NCI-H2227 (cell line): ENCODE measurements around the gene ZNF43.
"Not testable (repeated sequence)": the region's sequence is repeated elsewhere in the genome, so short reads cannot be mapped to it uniquely, and the experiment has no call there.

Source experiments
- DNase-seq: peaks from one replicate; lab custom pipeline; 2025; ENCODE audit not compliant: unreplicated experiment; lab: John Stamatoyannopoulos, UW

Gene ZNF43

DNA sequence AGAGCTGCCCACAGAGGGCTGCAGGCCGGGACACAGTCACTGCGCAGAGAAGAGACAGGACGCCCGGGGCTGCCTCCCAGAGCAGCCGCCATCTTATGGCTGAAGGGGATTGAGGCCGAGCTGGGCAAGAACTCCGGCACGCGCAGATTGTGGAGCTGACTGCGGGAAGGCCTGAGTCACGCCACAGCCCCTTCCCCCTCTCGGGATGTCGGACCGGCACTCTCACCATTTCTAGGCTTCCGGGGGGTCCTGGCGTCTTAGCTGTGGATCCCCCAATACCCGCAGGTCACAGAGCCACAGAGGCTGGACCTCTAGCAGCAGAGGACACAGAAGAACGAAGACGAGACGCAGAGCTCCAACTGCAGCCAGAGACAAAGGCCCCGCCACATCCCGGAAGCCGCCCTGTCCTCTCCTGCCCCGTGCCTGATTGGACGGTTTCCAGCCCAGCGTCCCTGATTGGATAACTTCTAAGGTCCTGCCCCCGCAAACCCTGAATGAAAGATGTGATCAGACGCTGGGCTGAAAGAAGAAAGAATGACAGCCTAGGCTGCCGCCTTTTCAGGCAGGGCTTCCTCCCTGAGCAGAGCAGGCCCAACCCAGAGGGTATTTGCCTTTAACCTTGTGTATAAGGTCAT, at the start of gene ZNF43:
Gene ZNF43, minus strand, starts transcription at position 373 of the 635 bp plus-strand sequence. Its CDS starts 144 bp downstream, at position 229.
- no peak for DNase-seq

DNA sequence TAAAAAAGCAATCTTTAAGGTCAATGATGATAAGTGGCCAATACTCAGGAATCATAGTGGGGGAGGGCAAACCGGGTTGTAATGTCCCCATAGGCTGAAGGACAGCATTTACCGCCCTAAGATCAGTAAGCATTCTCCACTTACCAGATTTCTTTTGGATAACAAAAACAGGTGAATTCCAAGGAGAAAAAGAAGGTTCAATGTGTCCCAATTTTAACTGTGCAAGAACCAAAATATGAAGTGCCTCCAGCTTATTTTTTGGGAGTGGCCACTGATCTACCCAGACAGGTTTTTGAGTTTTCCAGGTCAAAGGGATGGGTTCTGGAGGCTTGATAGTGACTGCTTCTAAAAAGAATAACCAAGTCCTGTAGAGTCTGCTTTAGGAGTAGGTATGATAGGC, 49.5 kb upstream of the ZNF43 start:
- not testable (repeated sequence) for DNase-seq

DNA sequence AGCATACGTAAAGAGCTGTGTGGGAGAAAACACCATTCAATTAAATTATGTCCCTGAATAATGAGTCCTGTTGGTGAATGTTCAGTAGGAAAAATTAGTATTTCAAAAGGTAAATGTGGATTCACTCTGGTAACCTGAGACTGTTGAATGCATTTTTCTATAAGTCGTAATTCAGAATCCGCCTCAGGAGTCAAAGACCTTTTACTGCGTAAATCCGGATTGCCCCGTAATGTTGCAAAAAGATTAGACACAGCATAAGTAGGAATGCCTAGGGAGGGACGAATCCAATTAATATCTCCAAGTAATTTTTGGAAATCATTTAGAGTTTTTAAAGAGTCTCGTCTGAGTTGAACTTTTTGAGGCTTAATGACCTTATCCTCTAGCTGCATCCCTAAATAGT, 48.8 kb upstream of the ZNF43 start:
- DNase-seq = not testable (repeated sequence)

DNA sequence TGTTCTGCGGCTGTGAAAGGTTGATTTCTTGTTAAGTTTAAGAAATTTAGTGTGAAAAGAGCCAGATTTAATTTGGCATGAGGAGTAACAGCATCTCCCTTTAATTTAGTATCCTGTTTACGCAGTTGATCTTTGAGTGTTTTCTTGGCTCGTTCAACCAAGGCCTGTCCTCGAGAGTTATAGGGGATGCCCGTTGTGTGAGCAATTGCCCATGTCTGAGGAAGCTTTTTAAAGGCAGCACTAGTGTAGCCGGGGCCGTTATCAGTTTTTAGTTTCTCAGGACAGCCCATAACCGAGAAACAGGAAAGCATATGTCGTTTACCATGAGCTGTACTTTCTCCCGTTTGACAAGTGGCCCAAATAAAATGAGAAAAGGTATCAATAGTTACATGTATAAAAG, 47.5 kb upstream of the ZNF43 start:
- no peak for DNase-seq

DNA sequence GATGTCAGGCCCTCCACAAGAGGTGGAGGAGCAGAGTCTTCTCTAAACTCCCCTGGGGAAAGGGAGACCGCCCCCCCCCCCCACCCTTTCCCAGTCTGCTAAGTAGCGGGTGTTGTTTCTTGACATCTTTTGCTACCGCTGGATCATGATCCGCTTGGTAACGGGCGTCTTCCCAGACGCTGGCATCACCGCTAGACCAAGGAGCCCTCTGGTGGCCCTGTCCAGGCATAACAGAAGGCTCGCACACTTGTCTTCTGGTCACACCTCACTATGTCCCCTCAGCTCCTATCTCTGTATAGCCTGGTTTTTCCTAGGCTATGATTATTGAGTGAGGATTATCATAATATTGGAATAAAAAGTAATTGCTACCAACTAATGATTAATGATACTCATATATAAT, 44.8 kb upstream of the ZNF43 start:
- DNase-seq = not testable (repeated sequence)

DNA sequence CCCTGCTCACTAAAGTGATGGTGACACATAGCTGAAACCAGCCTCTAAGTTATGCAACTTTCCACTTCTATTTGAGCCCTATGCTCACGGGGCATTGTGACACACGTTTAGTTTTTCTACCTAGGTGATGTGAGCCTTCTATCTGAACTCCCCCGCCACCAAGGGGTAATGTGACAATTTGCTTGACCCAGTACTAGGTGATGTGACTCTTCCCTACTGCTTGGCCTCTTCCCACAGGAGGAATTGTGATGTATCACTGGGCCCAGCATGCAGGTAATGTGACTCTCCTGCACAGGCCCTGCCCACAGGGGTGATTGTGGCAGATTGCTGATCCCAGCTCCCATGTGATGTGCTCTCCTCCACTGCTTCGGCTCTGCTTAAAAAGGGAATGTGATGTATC, 42.7 kb upstream of the ZNF43 start:
- DNase-seq = no peak

DNA sequence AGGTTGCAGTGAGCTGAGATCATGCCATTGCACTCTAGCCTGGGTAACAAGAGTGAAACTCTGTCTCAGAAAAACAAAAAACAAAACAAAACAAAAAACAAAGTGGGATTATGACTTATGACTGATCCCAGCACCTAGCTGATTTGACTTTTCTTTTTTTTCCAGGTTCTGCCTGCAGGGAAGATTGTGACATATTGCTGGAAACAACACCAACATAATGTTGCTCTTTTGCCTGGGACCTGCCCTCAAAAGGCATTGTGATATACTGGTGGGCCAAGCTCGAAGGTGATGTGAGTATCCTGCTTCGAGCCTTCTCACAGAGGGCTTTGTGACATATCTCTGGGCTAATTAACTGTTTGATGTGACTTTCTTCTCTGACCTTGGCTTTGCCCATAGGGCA, 42.0 kb upstream of the ZNF43 start:
- no peak for DNase-seq

DNA sequence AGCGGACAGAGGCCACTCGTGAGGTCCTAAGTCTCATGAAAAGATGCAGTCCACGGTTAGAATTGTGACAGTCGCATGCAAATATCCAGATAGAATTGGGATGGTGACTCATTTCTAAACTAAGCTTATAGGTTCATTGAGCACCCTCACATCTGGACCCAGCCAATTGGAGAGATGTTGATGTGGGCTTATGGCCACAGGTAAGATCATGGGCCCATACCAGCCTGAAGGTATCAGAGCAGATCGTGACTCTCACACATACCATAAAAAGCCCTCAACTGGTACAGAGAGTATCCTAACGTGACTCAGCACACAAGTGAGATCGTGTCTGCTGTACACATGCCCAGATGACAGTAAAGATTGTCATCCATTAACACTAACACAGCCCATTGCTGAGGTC, 40.6 kb upstream of the ZNF43 start:
- not testable (repeated sequence) for DNase-seq

DNA sequence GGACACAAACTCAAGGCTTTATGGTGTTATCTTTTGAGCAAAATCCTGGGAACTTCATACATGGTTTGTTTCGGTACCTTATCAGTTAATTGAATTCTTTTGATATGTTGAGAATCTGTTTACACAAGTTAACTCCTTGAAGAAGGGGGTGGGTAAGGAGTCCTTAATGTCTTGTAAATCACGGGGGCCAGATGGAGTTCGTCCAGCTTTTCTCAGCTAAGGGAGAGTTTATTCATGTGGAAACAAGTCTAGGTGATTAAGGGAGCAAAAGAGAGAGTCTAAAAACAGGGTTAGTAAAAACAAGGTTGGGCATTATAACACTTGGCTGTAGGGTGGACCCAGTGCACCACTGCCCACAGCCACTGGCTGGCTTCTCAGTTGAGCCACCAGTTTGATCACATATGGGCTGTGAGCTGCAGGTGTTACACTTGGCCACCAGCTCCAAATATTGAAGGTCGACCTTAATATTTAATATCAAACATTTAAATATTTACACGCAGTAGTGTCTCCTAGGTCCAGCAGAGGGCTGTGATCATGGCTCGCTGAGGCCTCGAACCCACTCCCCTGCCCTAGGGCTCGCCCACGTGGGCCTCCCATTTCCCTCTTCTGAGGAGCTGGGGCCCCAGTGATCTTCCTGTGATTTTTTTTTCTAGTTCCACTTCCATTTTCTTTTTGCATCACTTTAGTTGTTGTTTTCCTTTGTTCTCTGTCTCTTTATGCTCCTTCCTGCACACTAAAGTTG, 21.0 kb upstream of the ZNF43 start:
- DNase-seq = no peak

DNA sequence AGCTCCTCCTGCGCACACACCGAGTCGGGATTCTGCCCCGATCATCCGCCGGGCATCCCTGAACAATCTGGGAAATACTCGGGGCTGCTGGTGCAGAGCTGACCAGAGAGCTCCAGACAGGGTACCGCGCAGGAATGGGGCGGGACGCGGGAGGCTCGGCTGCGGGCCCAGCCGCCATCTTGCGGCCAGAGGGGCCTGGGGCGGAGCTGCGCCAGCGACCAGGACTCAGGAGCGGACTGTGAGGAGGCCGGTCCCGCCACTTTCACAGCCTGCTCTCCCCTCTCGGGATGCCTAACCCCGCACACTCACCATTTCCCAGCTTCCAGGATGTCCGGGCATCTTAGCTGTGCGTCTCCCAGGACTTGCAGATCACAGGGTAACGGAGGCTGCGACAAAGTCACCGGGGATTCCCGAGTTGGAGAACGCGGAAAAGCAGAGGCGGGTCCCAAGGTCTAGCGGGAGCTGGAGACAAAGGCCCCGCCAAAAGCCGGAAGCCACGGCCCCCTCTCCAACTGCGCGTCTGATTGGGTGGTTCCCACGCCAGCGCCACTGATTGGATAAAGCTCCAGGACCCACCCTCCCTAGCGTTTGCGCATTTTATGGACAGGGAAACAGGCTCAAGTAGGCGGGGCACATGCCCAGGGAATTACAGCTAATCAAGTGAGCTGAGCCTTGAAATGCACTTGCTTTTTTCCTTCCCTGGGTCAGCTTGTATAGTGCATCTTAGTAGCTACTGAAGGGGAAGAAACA, 15.8 kb upstream of the ZNF43 start:
- DNase-seq = peak; percentile 94

DNA sequence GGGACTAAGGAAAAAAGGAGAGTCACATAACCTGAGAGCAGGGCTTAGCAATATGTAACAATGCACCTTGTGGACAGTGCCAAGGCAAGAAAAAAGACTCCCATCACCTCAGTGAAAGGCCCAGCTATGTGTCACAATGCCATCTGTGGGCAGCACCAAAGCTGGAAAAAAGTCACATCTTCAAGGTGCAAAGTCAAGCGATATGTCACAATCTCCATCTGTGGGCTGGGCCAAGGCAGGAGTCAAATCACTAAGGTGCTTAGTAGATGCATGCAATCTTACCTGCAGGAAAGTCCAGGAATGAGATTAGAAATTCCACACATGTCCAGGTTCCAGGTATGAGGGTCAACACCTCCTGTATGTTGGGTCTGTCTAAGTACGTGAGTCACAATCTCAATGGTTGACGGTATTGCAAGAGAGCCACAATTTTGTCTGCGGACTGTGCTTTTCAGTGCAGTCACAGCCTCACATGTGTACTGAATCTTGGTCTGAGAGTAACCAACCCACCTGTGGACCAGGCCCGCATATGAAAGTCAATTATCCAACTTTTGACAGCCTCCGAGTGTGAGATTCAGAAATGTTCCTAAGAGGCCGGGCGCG, 14.8 kb upstream of the ZNF43 start:
- peak; percentile 0 for DNase-seq

DNA sequence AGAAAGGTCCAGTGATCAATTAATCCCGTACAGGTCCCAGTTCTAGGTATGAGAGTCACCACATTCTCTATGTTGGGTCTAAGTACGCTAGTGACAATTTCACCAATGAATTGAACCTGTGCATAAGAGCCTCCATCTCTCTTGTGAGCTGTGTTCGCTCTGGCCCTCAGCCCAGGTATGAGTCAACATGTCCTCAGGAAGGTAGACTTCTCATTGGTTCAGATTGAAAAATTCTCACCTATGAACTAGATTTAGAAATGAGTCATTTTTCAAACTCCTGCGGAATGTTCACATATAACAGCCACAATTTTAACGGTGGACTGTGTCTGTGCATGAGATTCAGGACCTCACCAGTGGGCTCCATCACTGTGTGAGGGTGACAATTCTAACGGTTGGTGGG, 12.7 kb upstream of the ZNF43 start:
- DNase-seq = no peak

DNA sequence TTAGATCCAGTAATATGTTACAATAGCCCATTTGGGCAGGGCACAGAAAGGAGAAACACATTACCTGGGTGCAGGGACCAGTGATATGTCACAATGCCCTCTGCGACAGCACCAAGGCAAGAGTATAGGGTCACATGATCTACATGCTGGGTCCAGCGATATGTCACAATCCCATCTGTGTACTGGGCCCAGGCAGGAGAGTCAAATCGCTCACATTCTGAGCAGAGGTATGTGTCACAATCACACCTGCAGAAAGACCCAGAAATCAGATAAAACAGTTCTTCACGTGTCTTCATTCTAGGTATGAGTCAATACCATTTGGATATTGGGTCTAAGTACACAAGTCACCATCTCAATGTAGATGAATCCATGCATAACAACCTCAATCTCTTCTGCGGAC, 7.1 kb upstream of the ZNF43 start:
- DNase-seq = no peak

DNA sequence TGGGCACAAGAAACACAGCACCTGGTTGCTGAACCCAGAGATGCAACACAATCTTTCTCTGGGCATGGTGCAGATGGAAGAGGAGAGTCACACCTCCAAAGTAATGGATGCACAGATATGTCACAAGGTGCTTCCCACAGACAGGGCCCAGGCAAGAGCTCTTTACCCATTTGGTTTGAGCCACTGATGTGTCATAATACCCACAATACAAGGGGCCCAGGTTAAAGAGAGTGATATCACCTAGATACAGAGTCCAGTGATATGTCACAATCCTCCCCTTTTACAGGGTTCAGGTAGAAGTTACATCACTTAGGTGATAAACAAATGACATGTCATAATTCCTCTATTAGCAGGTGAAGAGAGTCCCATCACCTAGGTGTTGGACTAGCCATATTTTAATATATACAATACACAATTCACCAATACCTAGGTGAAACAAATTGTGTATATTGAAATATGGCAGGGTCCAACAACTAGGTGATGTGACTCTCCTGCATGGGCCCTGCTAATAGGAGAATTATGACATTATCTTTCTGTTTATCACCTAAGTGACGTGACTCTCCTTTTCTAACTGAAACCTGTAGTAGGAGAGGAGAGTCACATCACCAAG, 5.6 kb upstream of the ZNF43 start:
- DNase-seq = no peak

DNA sequence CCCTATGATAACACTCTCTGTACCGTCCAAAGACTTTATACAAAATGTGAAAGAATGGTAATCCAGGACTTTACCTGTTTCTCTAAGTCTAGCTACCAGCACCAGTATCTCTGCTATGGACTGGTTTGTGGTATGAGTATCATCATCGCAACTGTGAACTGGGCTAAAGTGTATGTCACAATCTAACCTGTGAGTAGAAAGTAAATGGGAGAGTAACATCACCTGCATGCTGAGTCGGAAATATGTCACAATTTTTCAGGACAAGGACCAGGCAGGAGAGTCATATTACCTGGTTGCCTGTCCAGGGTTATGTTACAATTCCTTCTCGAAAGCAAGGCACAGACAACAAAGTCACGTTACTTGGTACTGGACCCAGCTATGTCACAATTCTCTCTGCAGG, 5.1 kb upstream of the ZNF43 start:
- DNase-seq = no peak

DNA sequence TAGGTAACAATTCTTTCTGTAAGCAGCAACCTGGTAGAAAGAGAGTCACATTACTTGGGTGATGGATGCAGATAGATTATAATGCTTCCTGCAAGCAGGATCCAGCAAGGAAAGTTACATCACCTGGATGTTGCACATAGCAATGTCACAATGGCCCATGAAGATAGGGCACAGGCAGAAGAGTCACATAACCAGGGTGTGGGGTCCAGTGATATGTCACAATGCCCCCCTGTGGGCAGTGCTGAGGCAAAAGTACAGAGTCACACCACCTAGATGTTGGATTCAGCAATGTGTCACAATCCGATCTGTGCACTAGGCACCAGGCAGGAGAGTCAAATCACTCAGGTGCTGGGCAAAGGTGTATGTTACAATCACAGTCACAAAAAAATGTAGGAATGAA, 4.0 kb upstream of the ZNF43 start:
- DNase-seq = no peak

DNA sequence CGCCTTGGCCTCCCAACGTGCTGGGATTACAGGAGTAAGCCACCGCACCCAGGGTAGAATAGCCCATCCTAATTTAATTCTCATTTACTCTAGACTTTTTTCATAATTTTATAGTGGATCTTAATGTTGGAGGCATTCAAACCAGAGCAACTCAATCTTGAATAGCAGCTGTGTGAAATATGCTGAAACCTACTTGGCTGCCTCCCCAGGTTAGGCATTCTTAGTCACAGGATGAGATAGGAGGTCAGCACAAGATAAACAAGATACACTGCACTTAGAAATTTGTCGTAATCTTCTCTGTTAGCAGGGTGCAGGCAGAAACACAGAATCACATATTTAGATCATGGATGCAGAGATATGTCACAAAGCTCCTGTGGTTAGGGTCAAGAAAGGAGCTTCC, 2.7 kb upstream of the ZNF43 start:
- no peak for DNase-seq

DNA sequence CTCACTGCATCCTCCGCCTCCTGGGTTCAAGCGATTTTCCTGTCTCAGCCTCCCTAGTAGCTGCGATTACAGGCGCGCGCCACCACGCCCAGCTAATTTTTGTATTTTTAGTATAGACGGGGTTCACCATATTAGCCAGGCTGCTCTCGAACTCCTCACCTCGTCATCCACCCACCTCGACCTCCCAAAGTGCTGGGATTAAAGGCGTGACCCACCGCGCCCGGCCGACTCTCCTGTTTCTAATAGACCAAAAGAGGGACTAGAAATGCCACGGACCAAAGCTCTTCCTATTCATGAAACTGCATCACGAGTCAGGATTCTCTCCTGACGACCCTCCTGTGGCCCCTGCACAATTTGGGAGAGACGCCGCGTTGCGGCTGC, 563 bp downstream of the ZNF43 start:
- no peak for DNase-seq

DNA sequence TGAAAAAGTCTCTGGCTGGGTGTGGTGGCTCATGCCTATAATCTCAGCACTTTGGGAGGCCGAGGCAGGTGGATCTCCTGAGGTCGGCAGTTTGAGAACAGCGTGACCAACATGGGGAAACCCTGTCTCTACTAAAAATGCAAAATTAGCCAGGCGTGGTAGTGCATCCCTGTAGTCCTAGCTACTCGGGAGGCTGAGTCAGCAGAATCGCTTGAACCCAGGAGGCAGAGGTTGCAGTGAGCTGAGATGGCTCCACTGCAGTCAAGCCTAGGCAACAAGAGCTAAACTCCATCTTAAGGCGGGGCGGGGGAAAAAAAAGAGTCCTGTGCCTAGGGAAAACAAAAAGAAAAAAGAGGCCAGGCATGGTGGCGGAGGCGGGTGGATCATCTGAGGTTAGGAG, 2.2 kb downstream of the ZNF43 start:
- DNase-seq = no peak

DNA sequence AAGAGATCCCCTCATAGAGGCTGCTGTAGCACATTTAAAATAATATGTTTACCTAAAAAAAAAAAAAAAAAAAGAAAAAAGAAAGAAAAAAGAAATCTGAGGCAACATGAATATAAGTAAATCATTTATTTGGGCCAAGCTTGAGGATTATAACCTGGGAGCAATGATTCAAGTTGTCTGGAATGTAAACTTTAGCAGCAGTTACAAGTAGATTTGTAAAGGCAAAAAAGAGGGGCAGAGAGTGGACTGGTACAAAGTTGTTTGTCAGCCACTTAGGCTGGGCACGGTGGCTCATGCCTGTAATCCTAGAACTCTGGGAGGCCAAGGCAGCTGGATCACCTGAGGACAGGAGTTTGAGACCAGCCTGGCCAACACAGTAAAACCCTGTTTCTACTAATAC, 11.3 kb downstream of the ZNF43 start:
- DNase-seq = no peak

DNA sequence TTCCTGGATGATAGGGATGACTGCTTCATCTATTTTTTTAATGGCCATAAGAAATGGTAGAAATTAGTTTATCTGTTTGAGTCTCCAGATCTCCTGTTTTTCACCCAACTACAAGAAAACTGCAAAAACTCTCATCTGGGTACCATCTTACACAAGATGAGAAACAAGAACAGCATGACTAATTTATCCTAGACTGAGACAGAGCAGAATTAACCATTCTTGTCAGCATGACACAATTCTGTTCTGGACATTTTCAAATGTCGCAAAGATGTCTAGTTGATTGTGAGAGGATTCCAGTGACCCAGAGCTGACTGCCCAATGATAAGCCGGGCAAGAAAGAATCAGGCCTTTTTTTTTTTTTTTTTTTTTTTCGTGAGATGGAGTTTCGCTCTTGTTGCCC, 12.8 kb downstream of the ZNF43 start:
- DNase-seq = no peak
